ENCODE measurements around the gene PTPA.

- TF ChIP-seq CTCF (conservative IDR thresholded peaks at IDR 0.05; ENCODE audit: low read depth, low read length): no peak
- no peak for TF ChIP-seq USF2 (IDR thresholded peaks at IDR 0.05; ENCODE audit: low read depth, low read length)
- TF ChIP-seq POLR2A (IDR thresholded peaks at IDR 0.05; ENCODE audit: low read depth, low read length): no peak
- TF ChIP-seq CEBPB (IDR thresholded peaks at IDR 0.05; ENCODE audit: low read depth, low read length): no peak
- TF ChIP-seq MAFK (IDR thresholded peaks at IDR 0.05; ENCODE audit: low read depth, low read length): no peak
- no peak for TF ChIP-seq MXI1 (IDR thresholded peaks at IDR 0.05; ENCODE audit: borderline replicate concordance, low read depth, low read length)
Measured at GRCh38 chr9:129164246-129164930, 53.2 kb downstream of the PTPA start.

All from IMR-90 (cell line).